A549 (cell line): ENCODE data around the gene CARD19.

Experiments
- CBX2 ChIP-seq: fragments of 200-600 bp; sonication (generic); IDR thresholded peaks from 2 replicates; pipeline ENCODE4 v1.6.1; 2016; ENCODE audit warnings: low read depth, mild to moderate bottlenecking, borderline replicate concordance
- CEBPB ChIP-seq, 2 experiments: fragments of >200 bp in 1 of 2; sonication (Bioruptor Twin) in 1 of 2; formaldehyde crosslinking in 1 of 2; IDR thresholded peaks; 2 replicates each; pipeline ENCODE4 v1.6.1; 2012 to 2016
- CTCF ChIP-seq: fragments of >200 bp; sonication (Bioruptor Twin); formaldehyde crosslinking; IDR thresholded peaks from 3 replicates; pipeline ENCODE4 v1.5.1; 2016
- KDM5A ChIP-seq: fragments of 200-600 bp; sonication (generic); IDR thresholded peaks from 2 replicates; pipeline ENCODE4 v1.6.1; 2016; ENCODE audit warnings: antibody characterized with exemption, mild to moderate bottlenecking
- POLR2A ChIP-seq: IDR thresholded peaks from 2 replicates; pipeline ENCODE4 v1.6.1; 2012; ENCODE audit warnings: mild to moderate bottlenecking, low read length
- REST ChIP-seq: fragments of 200-600 bp; sonication (generic); IDR thresholded peaks from 2 replicates; pipeline ENCODE4 v1.6.1; 2016; ENCODE audit warnings: antibody characterized with exemption, mild to moderate bottlenecking, moderate library complexity
- RFX5 ChIP-seq: fragments of 450-650 bp; IDR thresholded peaks from 2 replicates; pipeline ENCODE4 v1.7.1; 2014; ENCODE audit warnings: antibody characterized with exemption, mild to moderate bottlenecking, moderate library complexity
- USF2 ChIP-seq: fragments of 450-650 bp; IDR thresholded peaks from 2 replicates; pipeline ENCODE4 v1.6.1; 2014; ENCODE audit warnings: antibody characterized with exemption
- ZFP36 ChIP-seq: fragments of 450-650 bp; IDR thresholded peaks from 2 replicates; pipeline ENCODE4 v1.6.1; 2014; ENCODE audit warnings: borderline replicate concordance; ENCODE audit not compliant: partially characterized antibody

- no peak for TF ChIP-seq CTCF
- TF ChIP-seq POLR2A = no peak
- TF ChIP-seq CEBPB (IDR thresholded peaks at IDR 0.05) = no peak
- TF ChIP-seq ZFP36 = no peak
- TF ChIP-seq RFX5 = no peak
- TF ChIP-seq REST = no peak
- TF ChIP-seq USF2 = no peak
- TF ChIP-seq KDM5A = no peak
- TF ChIP-seq CBX2 = no peak
Observed at GRCh38 chr9:93054758-93055704, 41.0 kb upstream of the CARD19 start.
